K562 (cell line): Measurements from ENCODE around the gene GMEB2. TPM values are rescaled to one million over a fixed set of nuclear protein-coding genes. Genes with fewer than 3 reads are reported as not detected.

Experiments used
- ARID4B ChIP-seq: sonication (generic); formaldehyde crosslinking; IDR thresholded peaks from 2 replicates; pipeline ENCODE4 v1.8.0; 2022; ENCODE audit warnings: mild to moderate bottlenecking, missing genetic modification reagents
- CBX1 ChIP-seq: sonication (generic); IDR thresholded peaks from 2 replicates; pipeline ENCODE4 v1.6.1; 2016; ENCODE audit warnings: antibody characterized with exemption, low read depth, mild to moderate bottlenecking
- CXXC5 ChIP-seq: fragments of 250-450 bp; sonication (Bioruptor Pico); IDR thresholded peaks from 2 replicates; pipeline ENCODE4 v1.8.0; 2022; ENCODE audit warnings: inconsistent platforms, mild to moderate bottlenecking, moderate library complexity
- HDGF ChIP-seq: fragments of 450-650 bp; IDR thresholded peaks from 2 replicates; pipeline ENCODE4 v1.6.1; 2016
- HMG20B ChIP-seq: fragments of 250-450 bp; sonication (Bioruptor Pico); IDR thresholded peaks from 2 replicates; pipeline ENCODE4 v1.5.0; 2021; ENCODE audit warnings: mild to moderate bottlenecking
- MTF1 ChIP-seq: fragments of 250-450 bp; sonication (Bioruptor Pico); IDR thresholded peaks from 2 replicates; pipeline ENCODE4 v1.9.0; 2021; ENCODE audit warnings: moderate library complexity, mild to moderate bottlenecking, inconsistent platforms, borderline replicate concordance
- PRDM10 ChIP-seq: fragments of 450-650 bp; IDR thresholded peaks from 2 replicates; pipeline ENCODE4 v1.6.1; 2018; ENCODE audit not compliant: partially characterized antibody
- YY1 ChIP-seq, 3 experiments: IDR thresholded peaks; 2 replicates each; pipeline ENCODE4 v1.6.1; 2011; ENCODE audit warnings: low read length in 2 of 3, mild to moderate bottlenecking in 2 of 3, moderate library complexity in 2 of 3, borderline replicate concordance in 1 of 3, control low read depth in 1 of 3, low read depth in 1 of 3; ENCODE audit not compliant: insufficient read depth in 3 of 3, insufficient replicate concordance in 2 of 3, control insufficient read depth in 1 of 3, insufficient read length in 1 of 3; ENCODE audit errors: extremely low read depth in 1 of 3
- ZNF239 ChIP-seq: fragments of 250-450 bp; sonication (Bioruptor Pico); IDR thresholded peaks from 2 replicates; pipeline ENCODE4 v1.4.0; 2020; ENCODE audit warnings: mild to moderate bottlenecking
- ZNF280A ChIP-seq: fragments of 450-650 bp; IDR thresholded peaks from 2 replicates; pipeline ENCODE4 v1.6.1; 2018; ENCODE audit warnings: mild to moderate bottlenecking, low read depth; ENCODE audit not compliant: partially characterized antibody
- polyA plus RNA-seq, 8 experiments: library from polyadenylated mRNA; depleted of rRNA in 4 of 8; stranded (reverse) in 5 of 8; unstranded in 3 of 8; fragments of >200 nt; fragmentation: Nextera tagmentation in 2 of 8; fragmentation: Illumina TruSeq in 1 of 8; extraction: Ambion mirVana in 2 of 8; extraction: Trizol in 1 of 8; gene quantifications; 2 replicates each; pipeline versions ENCODE4 v1.2.1 to v1.2.3, GENCODE V29; 2011 to 2014; ENCODE audit warnings: inconsistent platforms in 1 of 8, missing spikeins in 1 of 8
- total RNA-seq, 7 experiments: library from RNA; depleted of rRNA in 6 of 7; stranded (reverse); fragments of >200 nt in 6 of 7; fragmentation: Illumina TruSeq in 2 of 7; extraction: Trizol in 2 of 7; gene quantifications; 2 replicates each; pipeline versions ENCODE4 v1.2.1 to v1.2.3, GENCODE V29; 2011 to 2021; ENCODE audit warnings: low replicate concordance in 1 of 7

The GMEB2 gene
- total and polyA plus RNA-seq, 9 of the 15 experiments (the other 6 are each of a cell fraction or from before 2014, with no cell fraction given): 0.03 to 13.9 (median 6.3) TPM

GRCh38 chr20:63641792-63642523 lies 15.1 kb upstream of the GMEB2 start (continued):
- TF ChIP-seq ARID4B (CRISPR knock-in tag) (peak; percentile 84), PRDM10 (no peak), CBX1 (no peak), YY1 (IDR thresholded peaks at IDR 0.05; ENCODE audit: borderline replicate concordance in 1 of 3, control insufficient read depth in 1 of 3, extremely low read depth in 1 of 3, insufficient read depth in 3 of 3, insufficient read length in 1 of 3, insufficient replicate concordance in 2 of 3, low read depth in 1 of 3, low read length in 2 of 3) (peak in 2 of 3 experiments; percentile 71 to 72), ZNF280A (no peak), HDGF (no peak), MTF1 (CRISPR knock-in tag) (no peak), HMG20B (CRISPR knock-in tag) (no peak), CXXC5 (CRISPR knock-in tag) (peak; percentile 85), ZNF239 (CRISPR knock-in tag) (no peak)
